Stimulated activated CD4-positive, alpha-beta T cell treated with anti-CD3 and anti-CD28 coated beads, Interleukin-2, amount 100 ng/mL, for 4 hours (primary cell): ENCODE results near the gene LIAS.
"Not testable (repeated sequence)": the region's sequence is repeated elsewhere in the genome, so short reads cannot be mapped to it uniquely, and the experiment has no call there.

Experiments
- DNase-seq: peaks from one replicate; pipeline ENCODE4 v3.0.0-alpha.2; 2020; ENCODE audit warnings: low read depth

Gene LIAS

DNA sequence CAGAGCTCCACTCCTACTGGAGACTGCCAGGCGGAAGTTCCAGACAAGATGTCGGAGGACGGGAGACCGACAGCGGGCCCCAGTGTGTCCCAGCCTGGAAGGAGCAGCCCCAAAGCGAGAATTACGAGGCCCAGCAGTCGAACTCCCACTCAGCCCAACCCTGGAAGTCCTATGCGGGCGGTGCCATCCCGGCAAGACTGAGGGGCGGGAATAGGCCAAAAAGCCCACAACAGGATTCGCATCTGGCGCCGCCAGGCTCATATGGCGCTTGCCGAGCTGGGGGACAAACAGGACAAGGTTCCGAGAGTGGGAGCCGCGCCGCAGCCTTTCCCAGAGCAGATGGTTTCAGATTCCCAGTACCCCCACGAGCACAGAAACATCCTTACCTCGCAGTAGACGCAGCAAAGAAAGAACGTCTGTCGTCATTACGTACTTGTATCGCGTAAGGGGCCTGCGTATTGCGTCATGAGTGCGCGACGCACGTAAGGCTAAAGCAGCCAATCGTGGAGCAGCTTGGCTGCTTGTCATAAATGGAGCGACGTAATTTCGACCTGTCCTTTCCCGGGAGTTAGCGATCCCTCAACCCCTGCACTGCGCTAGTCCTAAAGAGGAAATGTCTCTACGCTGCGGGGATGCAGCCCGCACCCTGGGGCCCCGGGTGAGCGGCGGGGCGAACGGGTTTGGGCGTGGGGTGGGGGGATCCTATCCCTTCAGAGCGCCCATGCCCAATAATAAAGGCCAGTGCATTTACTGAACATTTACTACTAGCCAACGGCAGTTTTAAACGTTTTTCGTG is at the start of gene LIAS, which contains the start of gene RPL9:
LIAS (plus strand) TSS at position 552 of the 796 bp plus-strand sequence; CDS start at position 614, 62 bp downstream.
RPL9 (minus strand) TSS at position 418 of the 796 bp plus-strand sequence. CDS start 483 bp downstream, outside the sequence.
- DNase-seq, result peak; percentile 90

DNA sequence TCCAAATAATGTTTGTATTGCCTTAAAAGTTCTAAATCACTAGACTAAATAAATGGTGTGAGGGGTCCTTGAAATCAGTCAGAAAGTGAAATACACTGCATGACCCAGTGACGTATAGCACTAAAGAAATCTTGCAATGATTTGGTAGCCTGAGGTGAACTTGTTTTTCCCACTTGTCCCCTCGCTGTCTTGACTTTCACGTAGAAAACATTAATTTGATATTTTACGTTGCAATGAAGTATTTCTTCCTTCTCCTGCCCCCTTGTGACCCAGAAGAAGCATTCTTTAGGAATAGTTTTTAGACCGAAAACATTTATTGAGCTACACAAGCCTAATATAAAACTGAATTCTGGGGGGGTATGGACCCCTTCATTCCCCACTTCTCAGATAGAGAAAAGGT is 48.4 kb upstream of the LIAS start:
- no peak for DNase-seq

DNA sequence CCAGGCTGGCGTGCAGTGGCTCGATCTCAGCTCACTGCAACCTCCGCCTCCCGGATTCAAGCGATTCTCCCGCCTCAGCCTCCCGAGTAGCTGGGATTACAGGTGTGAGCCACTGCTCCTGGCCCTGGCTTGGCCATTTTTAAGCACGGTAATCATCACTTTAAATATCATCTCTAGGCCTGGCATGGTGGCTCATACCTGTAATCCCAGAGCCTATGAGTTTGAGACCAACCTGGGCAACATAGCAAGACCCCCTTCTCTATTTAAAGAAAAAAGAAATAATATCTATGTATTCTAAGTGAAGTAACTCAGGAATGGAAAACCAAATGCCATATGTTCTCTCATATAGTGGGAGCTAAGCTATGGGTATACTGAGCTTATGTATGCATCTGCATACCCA is 47.3 kb upstream of the LIAS start:
- DNase-seq, result not testable (repeated sequence)

DNA sequence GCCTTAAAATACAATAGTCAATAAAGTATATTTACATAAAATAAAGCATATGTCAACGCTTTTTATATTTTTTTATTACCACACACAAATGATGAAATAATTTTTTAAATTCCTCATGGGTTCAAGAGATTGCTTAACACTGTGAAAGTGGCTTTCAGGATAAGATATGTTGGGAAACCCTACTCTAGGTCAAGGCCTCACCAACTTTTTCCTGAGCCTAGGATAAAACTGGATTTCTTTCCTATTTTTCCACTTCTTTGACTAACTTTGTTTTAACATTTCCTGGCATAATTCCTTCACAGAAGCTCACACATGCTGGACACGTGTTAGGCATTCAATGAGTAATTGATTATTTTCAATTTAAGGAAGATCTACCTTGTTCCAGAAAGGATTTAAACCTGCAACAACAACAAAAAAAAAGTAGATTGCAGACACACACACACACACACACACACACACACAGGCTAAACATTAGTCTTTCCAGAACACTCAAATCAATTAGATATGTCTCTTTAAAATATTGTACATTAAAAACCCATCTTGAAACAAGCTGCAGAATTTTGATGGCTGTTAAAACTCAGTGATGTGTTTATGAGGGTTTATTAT is 43.1 kb upstream of the LIAS start:
- DNase-seq, result no peak

DNA sequence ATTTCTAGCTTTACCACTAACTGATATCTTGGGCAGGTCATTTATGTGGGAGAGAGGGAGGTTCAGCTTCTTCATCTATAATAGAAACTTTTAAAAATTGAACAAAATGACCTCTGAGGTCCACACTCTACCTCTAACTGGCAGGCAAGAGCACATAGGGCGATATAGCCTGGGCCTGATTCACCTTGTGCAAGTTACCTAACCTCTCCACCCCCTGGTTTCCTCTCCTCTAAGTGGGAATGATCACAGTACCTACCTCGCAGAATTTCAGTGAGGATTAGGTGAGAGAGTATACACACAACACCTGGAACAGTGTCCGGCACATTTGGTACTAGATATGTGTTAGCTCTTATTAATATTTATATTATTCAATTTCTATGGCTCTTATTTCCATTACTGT is 36.6 kb upstream of the LIAS start:
- no peak for DNase-seq

DNA sequence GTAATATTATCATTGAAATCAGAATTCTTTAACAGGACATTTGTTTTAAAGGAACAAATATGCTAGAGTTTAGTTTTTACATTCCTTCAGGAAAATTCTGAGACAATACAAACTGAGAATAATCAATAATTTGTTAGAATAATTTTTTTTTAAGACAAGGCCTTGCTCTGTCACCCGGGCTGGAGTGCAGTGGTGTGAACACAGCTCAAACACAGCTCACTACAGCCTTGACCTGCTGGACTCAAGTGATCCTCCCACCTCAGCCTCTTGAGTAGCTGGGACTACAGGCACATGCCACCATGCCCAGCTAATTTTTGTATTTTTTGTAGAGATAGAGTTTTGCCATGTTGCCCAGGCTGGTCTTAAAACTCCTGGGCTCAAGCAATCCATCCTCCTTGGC is 33.6 kb upstream of the LIAS start:
- not testable (repeated sequence) for DNase-seq

DNA sequence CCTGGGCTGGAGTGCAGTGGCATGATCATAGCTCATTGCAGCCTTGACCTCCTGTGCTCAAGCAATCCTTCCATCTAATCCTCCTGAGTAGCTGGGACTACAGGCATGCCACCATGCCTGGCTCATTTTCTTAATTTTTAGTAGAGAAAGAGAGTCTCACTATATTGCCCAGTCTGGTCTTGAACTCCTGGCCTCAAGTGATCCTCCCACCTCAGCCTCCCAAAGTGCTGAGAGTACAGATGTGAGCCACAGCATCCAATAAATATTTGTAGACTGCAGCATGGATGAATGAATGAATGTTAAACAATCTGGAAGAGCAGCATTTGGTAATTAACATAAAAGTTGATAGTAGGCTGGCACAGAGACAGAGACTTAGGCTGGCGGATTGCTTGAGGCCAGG is 32.1 kb upstream of the LIAS start:
- no peak for DNase-seq

DNA sequence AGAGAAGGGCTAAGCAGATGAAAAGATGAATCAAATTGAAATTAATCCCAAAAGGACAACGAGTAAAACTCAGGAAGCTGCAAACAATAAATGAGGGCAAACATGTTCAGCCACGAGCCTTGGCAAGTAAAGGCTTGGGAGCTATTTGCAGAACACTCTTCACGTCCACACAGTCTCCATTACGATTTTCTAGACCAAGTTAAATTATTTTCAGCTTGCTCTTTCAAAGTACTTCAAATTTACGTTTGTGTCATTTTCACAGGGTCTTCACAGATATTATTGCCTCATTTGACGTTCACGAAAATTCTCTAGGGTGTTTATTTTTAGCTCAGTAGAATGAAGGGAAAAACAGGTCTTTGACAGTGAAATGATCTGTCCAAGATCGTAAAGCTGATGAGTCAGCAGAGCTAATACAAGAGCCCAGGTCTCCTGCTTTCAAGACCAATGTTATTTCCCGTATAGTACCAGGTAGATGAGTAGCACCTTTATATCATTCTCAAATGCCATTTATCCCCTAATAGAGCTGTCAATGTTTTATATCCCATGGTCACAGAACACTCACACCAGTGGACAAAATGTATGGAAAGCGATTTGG is 31.2 kb upstream of the LIAS start:
- DNase-seq, result no peak

DNA sequence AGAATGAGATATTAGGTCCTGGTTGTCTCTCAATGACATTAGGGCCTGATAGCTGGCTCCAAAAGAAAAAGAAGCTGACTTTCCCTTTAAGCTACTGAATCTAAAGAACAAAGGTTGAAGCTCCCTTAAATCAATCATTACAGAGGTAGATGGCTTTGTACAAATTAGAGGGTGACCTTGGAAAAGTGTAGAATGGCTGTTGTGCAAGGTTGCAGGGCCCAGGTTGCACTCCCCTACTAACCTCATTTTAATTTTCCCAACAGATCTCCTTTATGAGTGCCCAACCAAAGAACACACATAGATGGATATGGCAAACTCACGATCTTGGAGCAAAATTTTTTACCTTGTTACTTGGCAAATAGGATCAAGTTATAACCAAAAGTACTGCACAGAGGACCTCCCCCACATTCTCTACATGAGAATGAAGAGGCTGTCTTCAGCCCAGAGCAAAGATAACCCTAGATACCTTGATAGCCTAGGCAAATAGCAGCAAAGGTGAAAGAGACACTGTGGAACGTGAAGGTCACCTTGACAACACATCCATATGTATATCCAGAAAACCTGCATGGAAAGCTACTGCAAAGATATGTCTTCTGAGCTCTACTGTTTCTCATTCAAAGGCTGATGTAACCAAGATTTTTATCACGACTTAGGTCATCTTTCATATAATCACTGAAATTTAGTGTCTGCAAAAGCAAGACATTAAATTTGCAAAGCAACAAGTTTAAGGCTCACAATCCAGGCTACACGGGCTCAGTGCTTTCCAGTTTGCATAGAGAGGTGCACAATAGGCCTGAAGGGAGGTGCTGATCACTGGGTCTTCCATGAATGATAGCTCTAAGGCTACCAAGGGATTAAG is 29.2 kb upstream of the LIAS start:
- no peak for DNase-seq

DNA sequence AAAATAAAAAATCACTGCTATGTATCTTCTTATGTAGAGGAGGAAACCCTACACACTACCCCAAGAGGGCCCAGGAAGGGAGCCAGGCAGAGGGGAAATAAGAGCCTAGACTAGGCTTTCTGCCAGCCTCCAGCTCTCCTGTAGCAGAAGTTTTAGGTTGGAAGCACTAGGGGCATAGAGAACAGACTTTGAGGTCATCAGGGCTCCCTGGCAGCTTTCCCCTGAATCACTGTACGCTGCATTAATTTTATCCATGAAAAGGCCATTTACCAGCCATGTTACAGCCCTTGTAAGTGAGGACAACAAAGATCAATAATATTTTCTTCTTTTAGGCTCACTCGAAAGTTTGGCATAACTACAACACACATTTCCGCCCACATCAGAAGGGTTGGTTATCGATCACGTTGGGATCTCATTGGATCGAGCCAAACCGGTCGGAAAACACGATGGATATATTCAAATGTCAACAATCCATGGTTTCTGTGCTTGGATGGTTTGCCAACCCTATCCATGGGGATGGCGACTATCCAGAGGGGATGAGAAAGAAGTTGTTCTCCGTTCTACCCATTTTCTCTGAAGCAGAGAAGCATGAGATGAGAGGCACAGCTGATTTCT is 24.9 kb upstream of the LIAS start:
- no peak for DNase-seq

DNA sequence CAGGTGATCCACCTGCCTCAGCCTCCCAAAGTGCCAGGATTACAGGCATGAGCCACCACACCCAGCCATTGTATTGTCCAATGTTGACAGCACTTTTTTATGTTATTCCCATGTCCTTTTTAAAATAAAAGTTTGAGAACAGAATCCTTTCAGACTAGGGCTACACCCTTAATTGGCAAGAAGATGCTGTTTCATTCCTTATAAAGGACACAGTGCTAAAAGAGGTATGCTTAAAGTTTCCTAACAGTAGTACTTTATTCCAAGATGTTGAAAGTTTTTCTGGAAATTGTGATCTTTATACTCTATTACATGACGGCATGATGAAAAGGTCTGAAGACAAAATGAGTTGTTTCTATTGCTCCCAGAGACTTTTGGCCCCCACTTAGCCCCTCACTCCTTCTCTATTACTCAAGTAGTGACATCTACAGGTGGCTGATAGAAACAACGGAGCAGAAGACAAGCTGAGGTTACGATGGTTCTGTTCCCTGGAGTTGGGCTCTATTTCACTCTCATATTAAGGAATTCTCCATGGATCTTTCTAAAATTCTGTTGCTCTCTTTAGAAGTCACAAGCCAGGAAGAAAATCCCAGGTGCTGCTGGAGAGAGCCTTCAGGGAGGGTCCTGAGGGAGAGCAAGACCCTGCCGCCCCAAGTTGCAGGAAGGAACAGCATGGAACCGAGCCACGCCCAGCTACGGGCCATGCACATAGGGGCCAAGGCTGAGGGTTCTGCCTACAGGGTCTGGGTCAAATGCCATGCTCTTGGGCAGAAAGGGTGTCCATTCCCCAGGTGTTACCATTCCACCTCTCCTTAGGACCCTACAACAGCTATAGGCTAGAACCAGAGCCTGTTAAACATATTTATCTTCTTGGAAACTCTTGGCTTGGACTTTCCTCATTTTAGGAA is 22.9 kb upstream of the LIAS start:
- no peak for DNase-seq

DNA sequence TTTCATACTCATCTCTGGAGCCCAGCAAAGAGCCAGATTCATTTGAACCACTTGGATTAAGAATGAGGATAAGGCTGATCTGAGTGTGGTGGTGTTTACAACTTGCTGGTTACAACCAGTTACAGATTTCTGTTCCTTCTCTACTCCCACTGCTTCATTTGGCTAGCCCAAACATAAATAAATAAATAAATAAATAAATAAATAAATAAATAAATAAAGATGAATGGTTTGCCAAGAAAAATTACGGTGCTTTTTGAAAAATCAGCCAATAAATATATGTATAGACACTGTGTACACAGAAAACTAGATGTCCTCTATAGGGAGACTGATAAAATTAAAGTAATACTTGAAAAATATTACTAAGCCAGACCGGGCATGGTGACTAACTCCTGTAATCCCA is 17.3 kb upstream of the LIAS start:
- no peak for DNase-seq

DNA sequence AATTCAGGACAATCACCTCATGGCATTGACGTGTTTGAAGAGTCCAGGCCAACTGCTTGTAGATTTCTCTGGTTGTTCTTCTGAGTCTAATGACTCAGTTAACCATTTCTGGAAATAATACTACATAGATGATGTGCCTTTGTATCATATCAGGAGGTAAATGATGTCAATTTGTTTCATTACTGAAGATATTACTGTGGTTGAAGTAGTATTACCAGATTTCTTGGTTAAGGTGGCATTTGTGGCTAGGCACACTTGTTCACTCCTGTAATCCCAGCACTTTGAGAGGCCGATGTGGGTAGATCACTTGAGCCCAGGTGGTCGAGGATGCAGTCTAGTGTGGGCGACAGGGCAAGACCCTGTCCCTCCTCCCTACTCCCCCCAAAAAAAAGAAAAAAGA is 15.9 kb upstream of the LIAS start:
- DNase-seq, result no peak

DNA sequence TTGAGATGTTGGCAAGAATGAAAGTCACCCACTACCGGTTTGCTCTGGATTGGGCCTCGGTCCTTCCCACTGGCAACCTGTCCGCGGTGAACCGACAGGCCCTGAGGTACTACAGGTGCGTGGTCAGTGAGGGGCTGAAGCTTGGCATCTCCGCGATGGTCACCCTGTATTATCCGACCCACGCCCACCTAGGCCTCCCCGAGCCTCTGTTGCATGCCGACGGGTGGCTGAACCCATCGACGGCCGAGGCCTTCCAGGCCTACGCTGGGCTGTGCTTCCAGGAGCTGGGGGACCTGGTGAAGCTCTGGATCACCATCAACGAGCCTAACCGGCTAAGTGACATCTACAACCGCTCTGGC is 12.4 kb upstream of the LIAS start:
- no peak for DNase-seq

DNA sequence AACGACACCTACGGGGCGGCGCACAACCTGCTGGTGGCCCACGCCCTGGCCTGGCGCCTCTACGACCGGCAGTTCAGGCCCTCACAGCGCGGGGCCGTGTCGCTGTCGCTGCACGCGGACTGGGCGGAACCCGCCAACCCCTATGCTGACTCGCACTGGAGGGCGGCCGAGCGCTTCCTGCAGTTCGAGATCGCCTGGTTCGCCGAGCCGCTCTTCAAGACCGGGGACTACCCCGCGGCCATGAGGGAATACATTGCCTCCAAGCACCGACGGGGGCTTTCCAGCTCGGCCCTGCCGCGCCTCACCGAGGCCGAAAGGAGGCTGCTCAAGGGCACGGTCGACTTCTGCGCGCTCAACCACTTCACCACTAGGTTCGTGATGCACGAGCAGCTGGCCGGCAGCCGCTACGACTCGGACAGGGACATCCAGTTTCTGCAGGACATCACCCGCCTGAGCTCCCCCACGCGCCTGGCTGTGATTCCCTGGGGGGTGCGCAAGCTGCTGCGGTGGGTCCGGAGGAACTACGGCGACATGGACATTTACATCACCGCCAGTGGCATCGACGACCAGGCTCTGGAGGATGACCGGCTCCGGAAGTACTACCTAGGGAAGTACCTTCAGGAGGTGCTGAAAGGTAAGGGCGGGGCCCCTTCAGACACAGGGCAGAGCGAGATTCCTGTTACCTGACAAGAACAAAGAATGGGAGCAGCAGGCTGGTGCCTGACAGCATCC is 11.8 kb upstream of the LIAS start:
- no peak for DNase-seq

DNA sequence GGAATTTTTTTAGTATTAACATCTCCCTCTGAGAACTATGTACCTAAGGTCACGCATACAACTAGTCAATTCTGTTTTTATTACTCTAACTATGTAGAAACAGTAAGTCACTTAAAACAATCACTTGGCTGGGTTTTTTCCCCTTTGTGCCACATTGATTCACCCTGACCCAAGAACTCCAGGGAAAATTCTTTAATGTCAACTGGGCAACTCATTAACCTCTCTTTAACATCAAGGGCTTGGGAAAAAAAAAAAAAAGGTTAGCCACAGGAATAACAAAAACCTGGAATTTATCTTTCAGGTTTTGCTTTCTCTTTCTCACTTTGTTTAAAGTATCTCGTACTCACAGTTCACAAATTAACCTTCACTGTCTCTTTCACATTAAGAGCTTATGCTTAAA is 8.2 kb upstream of the LIAS start:
- DNase-seq, result no peak

DNA sequence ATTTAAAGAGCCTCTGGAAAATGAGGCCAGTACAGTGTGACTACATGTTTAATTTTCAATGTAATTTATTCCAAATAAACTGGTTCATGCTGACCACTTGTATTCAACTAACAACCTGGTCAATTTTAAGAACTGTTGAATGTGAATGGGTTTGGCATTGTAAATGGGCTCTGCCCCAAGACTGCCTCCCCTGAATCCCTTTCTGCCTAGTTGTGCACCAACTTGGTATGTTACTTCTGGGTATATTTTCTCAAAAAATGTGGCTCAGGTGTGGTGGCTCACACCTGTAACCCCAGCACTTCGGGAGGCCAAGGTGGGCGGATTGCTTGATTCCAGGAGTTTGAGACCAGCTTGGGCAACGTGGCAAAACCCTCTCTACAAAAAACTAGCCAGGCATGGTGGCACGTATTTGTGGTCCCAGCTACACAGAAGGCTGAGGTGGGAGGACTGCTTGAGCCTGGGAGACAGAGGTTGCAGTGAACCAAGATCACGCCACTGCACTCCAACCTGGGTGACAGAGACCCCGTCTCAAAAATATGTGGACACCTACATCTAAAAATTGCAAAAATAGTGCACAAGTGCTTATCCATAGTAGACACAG is 7.3 kb upstream of the LIAS start:
- no peak for DNase-seq

DNA sequence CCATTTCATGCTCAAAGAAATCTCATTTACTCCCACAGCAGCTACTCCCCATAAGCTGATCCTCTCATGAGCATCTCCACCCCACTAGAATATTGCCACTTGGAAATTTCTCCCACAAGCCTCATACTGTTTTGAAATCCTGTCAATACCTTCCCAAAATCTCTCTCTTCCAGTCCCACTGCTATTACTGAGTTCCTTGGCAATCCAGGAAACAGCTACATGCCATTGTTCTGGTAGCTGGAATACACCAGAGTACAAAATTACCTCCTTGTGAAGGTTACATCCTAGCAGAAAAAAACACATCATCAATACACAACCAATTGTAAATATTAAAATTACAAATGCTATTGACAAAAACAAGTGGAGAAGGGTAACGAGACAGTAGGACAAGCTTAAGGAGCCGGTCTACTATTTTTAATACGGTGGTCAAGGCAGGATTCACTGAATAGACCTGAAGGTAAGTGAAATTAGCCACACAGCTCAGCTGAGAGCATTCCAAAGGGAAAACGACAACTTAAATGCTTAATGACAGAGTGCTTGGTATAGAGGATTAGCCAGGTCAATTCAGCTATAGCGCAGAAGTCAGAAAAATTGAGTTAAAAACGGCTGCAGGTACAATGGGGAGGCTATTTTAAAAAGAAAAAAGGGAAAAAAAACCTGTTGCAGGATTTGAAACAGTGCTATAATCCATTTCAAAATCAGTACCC is 6.5 kb upstream of the LIAS start:
- DNase-seq, result no peak
